ENCODE measurements around the gene TBPL1. TPM values are rescaled to one million over a fixed set of nuclear protein-coding genes. Genes with fewer than 3 reads are reported as not detected.

Gene TBPL1
- total RNA-seq, 2 donors from 2014 or later, result 40.4 to 45.4 TPM

- Mint-ChIP-seq H3K36me3 (ENCODE audit: low read depth) (peaks cover 5% of the 10 kb centered on the region), H3K9me3 (peaks cover 8% of the 10 kb centered on the region), H3K27ac (no peak overlapping the region), H3K27me3 (ENCODE audit: insufficient read depth) (peaks cover 6% of the 10 kb centered on the region), H3K4me3 (no peak overlapping the region), H3K4me1 (peaks cover 17% of the 10 kb centered on the region)
- WGBS, 2 experiments (ENCODE audit: insufficient coverage in 1 of 2, insufficient read length in 1 of 2), result 76 to 88% methylated on average over 1 of the region's 1 CpG
- H3K27me3 ChIP-seq (ENCODE audit: control insufficient read depth, insufficient read depth, low read length, poor library complexity, severe bottlenecking), result no peaks in the 10 kb centered on the region
- no peak for TF ChIP-seq CTCF (conservative IDR thresholded peaks at IDR 0.05)
- H3K9ac ChIP-seq (ENCODE audit: extremely low read depth, low read length, poor library complexity, severe bottlenecking), result no peak overlapping the region
- no peak overlapping the region for H3K27ac ChIP-seq (ENCODE audit: low read depth, low read length)
- H3K4me1 ChIP-seq (ENCODE audit: control insufficient read depth, insufficient read depth, low read length), result peaks cover 6% of the 10 kb centered on the region
- H3K36me3 ChIP-seq (ENCODE audit: control insufficient read depth, insufficient read depth, low read length), result no peaks in the 10 kb centered on the region
- no peak for DNase-seq
- H3K4me3 ChIP-seq (ENCODE audit: low read length), result no peak overlapping the region
- H3K9me3 ChIP-seq (ENCODE audit: control insufficient read depth, low read length), result no peaks in the 10 kb centered on the region
Observed at GRCh38 chr6:134039116-134039515, 86.1 kb downstream of the TBPL1 start.

Other genes with a start within 250 kb of the TBPL1 start
- gene TCF21, start 64.1 kb upstream of the TBPL1 start, total RNA-seq, result under 1 TPM in 1 of 2 donors, not detected in 1; 0.11 TPM
- gene SLC2A12, start 99.4 kb downstream of the TBPL1 start, total RNA-seq, result 1 to 10 TPM; 2.7 to 2.8 TPM

Measured in endodermal cell (in vitro differentiated cells).